Stimulated activated CD8-positive, alpha-beta memory T cell treated with anti-CD3 and anti-CD28 coated beads, Interleukin-4, amount 100 ng/mL, for 48 hours (primary cell): Measurements from ENCODE around the gene SCD5.

Experiments
- DNase-seq: peaks from one replicate; pipeline ENCODE4 v3.0.0-alpha.2; 2020

The SCD5 gene

GRCh38 chr4:82758701-82759685 is 39.6 kb downstream of the SCD5 start:
- DNase-seq, result no peak

DNA sequence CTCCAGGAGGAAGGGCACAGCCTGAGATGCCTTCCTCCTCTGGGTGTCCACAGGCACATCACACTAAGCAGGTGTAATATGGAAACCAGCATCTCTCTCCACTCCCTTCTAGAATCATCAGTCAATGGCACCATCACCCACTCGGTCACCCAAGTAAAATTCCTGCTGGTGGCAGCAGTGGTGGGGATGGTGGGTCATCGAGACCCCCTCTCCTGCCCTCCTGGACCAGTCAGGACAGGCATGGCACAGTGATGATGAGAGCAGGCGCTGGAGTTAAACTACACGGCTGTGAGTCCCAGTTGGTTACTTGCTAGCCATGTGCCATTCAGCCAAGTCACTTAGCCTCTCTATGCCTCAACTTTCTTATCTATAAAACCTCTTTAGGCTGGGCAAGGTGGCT is 42.5 kb downstream of the SCD5 start:
- no peak for DNase-seq

DNA sequence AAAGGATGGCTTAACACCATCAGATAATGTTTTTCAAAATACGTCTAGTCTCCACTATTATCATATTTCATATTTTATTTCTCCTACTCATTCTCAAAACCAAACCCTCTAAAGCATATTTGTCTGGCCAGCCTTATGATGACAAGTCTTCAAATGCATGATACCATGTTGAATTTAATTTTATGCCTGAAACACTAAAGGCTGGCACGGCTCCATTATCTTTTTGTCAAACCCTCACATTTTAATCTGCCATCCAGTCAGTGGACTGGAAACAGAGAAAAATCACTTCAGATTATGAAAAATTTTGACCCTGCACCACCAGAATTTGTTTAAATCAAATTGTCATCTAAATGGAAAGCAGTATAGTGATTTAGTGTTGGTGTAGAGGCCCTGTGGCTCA is 42.9 kb downstream of the SCD5 start:
- no peak for DNase-seq

GRCh38 chr4:82754513-82755165 is 44.0 kb downstream of the SCD5 start:
- DNase-seq, result no peak

DNA sequence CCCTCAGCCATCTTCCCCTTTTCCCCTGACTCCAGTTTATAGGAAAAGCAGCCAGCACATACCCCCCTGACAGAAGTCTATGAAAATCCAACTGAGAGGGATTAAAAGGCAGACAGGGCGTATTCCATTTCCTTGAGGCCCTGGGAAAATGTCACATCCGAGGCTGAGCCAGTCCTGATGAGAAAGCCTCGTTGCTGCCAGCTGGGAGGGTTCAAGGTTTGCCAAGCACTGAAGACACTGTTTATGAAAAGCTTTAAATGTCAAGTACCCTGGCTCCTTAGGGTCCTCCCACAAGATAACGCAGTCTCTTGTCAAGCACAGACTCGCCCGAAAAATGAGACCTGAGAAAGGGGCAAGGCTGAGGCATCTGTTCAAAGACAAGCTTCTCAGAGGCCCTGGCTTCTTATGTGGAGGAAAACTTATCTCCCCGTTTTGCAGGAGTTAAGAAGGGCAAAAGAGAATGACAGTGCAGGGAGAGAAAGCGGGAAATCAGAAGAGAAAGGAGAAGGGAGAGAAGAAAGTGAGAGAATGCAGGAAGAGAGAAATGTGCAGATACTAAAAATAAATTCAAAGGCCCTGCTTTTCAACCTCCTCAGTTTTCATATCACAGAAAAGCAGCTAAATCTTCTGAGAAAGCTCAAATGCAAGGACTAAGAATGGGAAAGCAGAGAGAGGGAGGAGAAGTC is 44.7 kb downstream of the SCD5 start:
- no peak for DNase-seq

GRCh38 chr4:82753238-82753637 is 45.4 kb downstream of the SCD5 start:
- DNase-seq, result no peak

GRCh38 chr4:82748810-82749470 is 49.7 kb downstream of the SCD5 start:
- no peak for DNase-seq

DNA sequence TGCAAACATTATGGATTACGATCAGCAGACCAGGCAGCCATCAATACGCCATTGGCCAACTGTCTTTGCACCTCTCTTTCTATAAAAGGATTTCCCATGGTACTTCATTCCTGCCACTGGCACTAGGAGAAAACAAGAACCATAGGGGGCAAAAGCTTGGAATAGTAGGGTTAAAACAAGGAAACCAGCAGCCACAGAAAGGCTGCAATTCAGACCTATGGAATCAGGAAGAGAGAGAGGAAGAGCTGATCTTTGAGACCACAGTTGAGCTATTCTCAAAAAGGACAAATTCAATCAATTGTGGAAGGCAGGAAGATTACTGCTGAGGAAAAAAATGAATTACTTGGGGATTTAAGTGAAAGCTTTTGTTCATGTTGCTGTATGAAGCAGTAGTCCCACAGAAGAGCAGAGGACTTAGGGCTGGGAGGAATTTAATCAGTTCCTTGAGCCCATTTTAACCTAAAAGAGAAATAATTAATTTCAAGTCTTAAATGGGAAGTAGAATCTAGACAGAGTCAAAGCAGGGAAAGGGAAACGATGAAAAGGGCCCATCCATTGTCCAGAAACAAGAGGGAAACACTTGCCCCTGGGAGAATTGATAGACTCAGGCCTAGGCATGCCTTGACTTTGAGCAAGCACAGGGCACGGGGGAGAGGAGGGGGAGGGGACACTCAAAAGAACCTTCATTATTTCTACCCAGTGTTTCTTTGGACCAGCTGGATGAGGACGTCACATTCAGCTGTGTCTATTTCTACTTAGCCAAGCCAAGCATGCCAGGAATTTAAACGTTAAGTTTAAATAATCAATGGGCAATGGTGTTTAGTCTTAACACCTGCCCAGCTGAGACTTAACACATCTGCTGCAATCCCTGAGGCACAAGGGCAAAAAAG is 50.7 kb downstream of the SCD5 start:
- no peak for DNase-seq

DNA sequence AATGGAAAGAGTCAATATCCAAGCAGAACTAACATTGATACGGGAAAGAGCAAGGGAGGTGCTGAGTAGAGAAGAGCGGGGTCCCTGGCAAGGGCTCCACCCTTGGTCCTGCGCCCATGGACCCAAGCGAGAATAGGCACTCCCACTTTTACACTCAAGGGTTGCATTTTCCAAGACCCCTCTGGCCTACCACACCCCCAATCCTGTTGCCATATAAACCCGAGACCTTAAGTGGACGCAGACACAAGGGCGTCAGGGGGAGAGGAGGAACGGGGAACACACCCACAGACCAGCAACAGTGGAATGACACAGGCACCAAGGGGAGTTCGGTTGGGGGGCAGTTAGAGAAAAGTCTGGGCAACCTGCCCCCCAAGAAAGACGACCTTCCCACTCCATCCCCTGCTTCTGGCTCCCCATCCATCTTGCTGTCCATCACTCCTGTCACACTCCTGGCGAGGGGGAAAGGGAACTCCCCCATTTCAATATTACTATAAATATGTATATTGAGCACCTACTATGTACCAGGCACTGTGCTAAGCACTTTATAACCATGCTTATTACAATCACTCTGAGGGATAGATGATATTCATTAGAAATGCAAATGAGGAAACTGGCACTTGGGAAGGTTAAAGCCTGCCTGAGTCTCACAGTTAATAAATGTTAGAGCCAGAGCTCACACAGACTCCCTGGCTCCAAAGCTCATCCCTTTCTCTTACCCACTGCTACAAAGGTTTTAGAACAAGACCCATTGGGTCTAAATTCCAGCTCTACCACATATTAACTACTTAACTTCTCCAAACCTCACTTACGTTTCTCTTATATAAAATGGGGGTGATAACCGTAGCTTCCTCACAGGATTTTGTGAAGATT is 51.7 kb downstream of the SCD5 start:
- no peak for DNase-seq

DNA sequence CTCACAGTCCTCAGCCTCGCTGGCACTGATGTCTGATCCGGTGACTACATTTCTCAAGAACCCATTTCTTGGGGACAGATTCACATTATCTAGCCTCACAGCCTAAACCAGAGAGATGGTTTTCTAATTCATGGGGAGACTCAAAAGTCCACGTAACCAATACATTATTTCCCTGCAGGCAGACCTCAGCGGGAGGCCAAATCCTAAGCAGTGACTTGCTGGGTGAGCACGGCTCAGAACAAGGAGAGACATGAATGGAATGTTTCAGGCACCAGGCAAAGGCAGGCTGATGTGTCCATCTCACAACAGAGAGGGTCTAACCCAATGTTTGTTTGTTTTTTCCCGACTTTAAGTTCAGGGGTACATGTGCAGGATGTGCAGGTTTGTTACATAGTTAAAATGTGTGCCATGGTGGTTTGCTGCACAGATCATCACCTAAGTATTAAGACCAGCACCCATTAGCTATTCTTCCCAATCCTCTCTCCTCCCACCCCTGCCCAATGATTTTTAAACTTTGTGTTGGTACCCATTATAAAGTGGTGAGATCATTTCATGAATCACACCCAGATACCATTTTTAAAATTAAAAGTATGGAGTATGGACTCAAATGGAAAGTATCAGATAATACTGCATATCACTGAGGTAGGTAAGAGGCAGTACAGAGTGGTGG is 53.3 kb downstream of the SCD5 start:
- DNase-seq, result no peak

GRCh38 chr4:82744284-82744968 is 54.2 kb downstream of the SCD5 start:
- no peak for DNase-seq

DNA sequence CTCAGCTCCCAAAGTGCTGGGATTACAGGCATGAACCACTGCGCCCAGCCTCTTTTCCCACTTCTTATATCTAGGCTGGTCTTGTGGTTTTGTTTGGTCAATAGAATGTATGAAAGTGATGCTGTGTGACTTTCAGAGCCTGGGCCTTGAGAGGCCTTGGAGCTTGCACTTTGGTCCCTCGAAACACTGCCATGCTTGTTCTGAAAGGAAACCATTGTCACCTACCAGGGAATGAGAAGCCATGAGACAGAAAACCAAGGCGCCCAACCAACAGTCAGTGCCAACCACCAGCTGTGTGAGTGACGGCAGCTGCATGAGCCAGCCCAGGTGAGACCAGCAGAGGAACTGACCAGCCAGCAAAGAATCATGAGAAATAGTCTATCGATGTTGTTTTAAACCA is 57.4 kb downstream of the SCD5 start:
- no peak for DNase-seq

DNA sequence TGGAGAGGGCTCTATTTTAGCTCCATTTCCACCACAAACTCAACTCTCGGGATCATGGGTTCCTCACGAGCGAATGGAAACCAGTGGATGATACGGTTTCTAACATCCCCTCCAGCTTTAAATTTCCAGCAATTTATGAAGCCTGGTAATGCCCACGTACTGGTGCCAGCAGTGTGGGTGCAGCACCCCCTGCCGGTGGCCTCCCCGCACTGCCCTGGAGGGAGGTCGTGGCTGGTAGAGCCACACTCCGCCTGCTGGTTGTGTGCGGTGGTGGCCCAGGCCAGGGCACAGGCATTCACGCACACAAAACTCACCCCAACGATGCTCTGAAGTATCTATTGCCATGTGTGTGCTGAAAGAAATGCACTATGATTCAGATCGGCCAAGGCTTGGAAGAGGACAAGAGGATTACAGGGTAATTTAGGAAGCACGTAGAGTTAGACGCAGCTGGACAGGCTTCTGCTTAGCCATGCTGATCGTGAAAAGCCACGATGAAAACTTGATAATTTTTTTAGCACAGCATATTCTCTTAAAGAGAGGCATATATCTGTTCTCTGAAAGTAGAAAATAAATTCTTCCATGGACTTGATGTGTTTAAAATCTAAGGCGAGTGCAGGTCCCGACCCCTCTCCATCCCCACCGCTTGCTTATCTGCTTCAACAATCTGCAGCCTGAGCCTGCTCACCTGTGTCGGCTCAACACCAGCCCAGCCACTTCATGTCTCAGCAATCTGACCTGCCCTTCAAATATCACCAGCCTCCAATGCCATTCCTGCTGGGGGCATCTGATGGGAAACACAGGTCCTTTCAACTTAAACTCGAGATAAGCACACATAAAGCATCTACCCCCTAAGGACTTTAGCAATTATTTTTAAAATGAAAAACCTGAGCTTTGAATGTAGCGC is 59.1 kb downstream of the SCD5 start:
- peak; percentile 90 for DNase-seq

GRCh38 chr4:82737354-82737753 is 61.2 kb downstream of the SCD5 start:
- DNase-seq, result no peak

DNA sequence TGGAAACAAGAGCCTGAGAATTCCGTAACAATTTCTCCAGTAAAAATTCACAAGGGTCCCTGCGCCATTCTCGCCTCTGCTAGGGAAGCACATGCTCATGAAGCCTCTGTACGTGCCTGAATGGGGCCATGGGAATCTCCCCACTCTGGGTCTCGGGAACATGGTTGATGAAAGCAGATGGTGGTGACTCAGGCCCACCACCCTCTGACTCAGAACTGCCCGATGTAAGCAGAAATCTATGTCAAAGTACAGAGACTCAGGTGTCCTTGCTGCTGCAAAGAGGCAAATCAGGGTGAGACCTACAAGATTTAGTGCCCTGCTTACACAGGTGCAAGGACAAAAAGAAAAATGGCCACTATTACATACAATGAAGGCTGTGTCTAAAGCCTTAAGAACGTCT is 65.0 kb downstream of the SCD5 start:
- DNase-seq, result peak; percentile 24

DNA sequence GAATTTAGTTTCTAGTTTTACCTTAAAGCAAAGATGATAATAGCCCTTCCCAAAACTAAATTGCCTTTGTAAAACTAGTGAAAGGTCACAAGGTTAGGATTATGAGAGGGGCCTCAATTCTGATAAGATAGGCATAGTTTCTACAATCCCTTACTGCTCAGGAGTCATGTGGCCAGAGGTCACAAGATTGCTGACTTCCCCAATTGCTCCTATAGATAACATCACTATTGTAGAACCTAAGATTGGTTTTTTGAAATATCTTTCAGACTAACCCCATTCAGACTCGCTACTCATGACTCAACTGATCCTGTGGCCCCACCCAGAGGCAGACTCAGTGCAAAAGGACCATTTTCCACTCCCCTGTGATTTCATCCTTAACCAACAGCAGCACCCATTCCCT is 70.3 kb downstream of the SCD5 start:
- DNase-seq, result no peak

DNA sequence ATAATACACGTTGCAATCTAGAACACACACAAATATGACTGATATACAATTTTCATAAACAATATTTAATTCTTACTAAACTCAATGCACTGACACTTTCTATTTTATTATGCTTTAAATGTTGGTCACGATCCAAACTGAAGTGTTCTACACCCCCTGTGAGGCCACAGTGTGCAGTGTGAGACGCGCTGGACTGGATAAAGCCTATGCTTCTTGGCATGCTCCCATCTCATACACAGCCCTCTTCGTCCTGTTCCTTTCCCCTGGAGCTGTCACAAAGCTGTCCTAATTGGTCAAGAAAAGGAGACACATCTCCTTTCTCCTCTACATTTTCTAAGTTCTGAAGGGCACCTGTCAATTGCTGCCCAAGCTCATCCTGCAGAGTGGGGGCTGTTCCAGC is 72.0 kb downstream of the SCD5 start:
- no peak for DNase-seq

DNA sequence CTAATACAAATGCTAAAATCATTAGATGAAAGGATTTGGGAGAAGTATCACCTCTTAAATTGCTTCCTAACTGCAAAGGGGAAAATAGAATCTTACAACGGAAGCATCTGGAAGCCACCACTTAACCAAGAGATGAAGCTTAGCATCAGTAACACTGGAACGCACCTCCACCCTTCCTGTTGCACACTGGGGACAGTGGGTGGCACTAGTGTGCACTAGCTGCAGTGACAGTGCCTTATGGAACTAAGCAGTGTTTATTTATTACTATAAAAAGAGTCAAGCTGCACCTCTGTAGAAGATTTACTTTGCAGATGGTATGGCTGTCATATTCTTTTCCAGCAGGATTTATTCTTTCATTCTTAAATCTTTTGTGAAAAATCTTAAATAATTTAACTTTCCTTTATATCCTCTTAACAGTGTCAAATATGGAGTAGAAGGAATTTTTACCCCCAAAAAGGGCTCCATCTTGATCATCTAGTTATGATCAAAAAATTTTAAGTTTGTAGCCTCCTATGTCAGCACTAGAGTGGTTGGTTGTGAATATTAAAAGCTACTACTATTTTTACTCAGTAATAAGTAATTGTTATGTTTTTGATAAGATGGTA is 76.7 kb downstream of the SCD5 start:
- DNase-seq, result peak; percentile 31
